GM10847 (cell line): Measurements from ENCODE around the gene NOL8.

ENCODE experiments used
- POLR2A ChIP-seq: IDR thresholded peaks from 2 replicates; pipeline ENCODE4 v1.6.1; 2011; ENCODE audit not compliant: insufficient read length; ENCODE audit errors: extremely low read depth

NOL8 gene

DNA sequence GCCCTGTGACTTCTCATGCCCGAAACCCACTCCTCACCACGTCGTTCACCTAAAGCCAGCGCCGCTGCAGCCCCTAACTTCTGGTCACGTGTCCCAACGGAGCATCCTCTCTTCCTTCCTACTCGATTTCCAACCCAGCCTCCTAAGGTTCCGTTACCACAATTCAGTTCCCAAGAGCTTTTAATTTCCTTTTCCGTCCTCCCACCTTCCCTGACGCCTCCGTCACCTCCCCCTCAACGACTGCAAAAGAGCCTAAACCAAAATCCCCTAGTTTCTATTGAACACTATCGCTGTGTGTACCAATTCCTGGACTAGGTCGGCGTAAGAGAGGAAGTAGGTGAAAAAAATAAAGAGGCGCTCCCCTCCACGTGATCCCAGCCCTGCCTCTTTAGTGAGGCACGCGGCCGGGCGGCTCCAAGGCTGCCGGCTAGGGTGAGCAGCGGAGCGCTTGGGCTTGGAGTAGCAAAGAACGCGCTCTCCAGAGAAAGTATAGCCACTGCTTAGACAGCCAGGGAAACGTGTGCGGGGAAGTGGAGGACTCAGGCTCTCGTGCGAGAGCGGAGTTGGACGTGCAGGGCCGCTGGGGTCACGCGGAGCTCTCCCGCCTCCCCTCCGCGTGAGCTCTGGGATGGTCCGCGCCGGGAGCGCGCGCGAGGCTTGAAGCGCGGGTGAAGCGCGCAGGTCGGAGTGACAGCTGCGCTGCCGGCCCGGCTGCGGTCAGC, at the start of gene NOL8, which contains the start of gene CENPP:
Gene NOL8, minus strand, starts transcription at position 82 of the 722 bp plus-strand sequence. CDS start 1,189 bp downstream, outside the sequence.
Gene CENPP, plus strand, starts transcription at position 685 of the 722 bp plus-strand sequence.
- peak; percentile 71 for TF ChIP-seq POLR2A

- no peak for TF ChIP-seq POLR2A
These were observed 48.0 kb upstream of the NOL8 start for GRCh38 chr9:92373167-92373566.

- no peak for TF ChIP-seq POLR2A
These were observed 43.9 kb upstream of the NOL8 start for GRCh38 chr9:92369075-92369474.

GRCh38 chr9:92360083-92360482, 34.9 kb upstream of the NOL8 start:
- TF ChIP-seq POLR2A = no peak

DNA sequence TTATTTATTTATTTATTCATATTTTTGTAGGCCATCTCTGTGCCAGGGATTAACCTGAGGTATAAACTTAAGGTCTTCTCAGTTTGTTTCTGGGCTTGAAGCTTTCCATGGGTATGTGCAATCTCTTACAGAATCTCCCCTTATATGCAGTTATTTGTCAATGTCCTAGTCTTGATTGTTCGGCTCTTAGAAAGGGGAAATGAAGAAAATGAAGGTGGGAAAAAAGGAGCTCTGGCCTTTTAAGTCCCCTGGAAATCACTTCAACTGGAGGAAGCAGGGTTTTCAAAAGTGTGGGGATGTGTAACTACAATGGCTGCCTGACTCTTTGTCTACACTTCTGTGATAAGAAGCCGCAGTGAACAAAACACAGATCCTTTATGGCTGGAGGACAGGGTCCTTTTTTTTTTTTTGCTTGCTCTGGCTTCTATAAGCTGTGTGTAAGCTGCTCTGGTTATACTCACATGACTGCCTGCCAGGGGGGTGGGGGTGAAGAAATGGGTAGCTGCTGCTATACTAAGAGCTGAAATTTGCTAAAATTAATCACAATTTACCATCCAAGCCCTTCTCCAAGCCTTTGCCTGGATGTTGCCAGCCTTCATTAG, 34.3 kb upstream of the NOL8 start:
- TF ChIP-seq POLR2A = no peak

- TF ChIP-seq POLR2A = no peak
These were observed 27.9 kb upstream of the NOL8 start for GRCh38 chr9:92353051-92353450.

GRCh38 chr9:92350740-92351133, 25.6 kb upstream of the NOL8 start:
- TF ChIP-seq POLR2A = no peak

DNA sequence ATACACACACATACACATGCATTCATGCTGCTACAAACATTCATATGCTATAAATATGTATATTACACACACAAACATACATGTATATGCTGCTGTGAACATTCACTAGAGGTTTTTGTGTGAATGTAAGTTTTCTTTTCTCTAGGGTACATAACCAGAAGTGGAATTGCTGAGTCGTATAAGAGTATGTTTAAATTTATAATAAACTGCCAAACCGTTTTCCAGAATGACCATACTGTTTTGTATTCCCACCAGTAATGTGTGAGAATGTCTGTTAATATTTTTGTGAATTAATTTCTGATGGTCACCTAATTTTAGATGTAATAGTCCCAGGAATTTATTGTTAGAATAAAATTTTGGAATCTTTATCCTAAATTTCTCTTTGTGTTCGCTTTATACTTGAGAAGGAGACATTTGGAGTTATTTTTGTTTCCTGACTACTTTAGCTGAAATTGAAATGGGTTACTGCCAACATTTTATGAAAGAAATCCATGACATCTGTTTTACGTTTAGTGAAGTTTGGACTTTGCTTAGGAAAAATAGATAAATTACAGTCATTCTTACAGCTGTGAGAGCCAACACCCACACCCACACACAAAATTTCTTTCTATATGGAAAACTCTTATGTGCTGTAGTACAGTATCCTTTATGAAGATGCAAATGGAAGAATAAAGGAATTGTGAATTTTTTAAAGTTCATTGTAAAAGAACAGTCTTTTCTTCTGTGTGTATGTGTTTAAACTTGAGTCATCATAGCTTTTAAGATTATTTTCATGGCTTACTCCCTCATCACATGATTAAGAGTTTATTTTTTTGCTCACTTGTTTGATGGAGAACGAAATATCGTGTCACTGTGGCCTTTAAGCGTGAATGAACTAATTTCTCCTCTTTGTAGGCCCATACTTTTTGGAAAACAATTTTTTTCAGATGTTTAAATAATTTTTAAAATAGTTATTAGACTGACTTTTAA, 24.9 kb upstream of the NOL8 start:
- TF ChIP-seq POLR2A = no peak

DNA sequence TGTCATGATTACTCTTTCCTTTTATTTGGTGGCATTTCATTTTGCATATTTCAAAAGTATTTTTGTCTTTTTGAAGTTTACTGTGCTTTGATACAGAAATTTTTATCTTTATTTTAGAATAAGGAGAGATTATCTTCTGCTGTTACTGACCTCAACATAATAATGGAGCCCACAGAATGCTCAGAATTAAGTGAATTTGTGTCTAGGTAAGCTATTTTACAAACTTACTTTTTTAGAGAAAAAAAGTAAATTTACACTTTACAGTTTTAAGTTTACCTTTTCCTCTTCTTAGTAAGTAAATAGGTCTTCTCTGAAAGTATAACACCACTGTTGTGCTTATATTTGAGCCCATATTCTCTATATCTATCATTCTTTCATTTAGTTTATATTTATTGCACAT, 20.4 kb upstream of the NOL8 start:
- TF ChIP-seq POLR2A = no peak

GRCh38 chr9:92342825-92343488, 17.8 kb upstream of the NOL8 start:
- TF ChIP-seq POLR2A = no peak

DNA sequence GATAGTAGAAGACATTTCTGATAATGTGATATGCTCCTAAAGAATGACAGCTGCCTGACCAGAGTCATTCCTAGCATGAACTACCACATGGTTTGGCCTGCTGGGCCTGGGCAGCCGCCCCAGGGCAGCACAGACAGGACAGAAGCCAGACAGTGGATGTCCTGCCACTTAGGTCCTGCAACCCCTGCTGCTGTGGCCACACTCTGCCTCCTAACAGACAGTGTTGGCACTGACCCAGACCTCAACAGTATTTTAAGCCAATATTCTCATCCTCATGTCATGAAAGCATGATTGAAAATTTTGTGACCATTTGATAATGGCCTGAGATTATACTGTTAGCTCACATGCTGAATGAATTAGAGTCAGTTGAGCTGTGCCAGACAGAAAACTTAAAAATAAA, 16.4 kb upstream of the NOL8 start:
- TF ChIP-seq POLR2A = no peak

GRCh38 chr9:92333282-92333634, 8.1 kb upstream of the NOL8 start:
- no peak for TF ChIP-seq POLR2A

- TF ChIP-seq POLR2A = no peak
These were observed 7.6 kb upstream of the NOL8 start for GRCh38 chr9:92332577-92333281.

DNA sequence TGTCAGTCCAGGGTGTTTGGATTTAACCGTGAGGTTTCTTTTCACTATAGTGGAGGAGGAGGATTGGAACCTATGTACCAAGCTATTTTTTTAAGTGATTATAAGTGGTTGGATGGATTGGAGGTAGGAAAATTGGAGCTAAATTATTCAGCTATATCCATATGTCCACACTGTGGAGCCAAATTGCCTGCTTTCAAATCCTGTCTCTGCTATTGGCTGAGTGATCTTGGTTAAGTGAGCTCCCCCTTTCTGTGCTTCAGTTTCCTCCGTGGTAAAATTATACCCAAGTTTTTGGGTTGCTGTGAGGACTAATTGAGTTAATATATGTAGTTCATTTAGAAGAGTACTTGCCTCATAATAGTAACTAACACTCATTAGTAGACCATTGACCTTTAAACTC, 3.1 kb upstream of the NOL8 start:
- TF ChIP-seq POLR2A = no peak
